SK-N-MC (cell line): Measurements from ENCODE around the gene LRRC43.

Source experiments
- EZH2 ChIP-seq: fragments of 200-600 bp; sonication (generic); IDR thresholded peaks from one replicate; pipeline ENCODE4 v1.6.1; 2017; ENCODE audit warnings: antibody characterized with exemption
- POLR2AphosphoS5 ChIP-seq: IDR thresholded peaks from 2 replicates; pipeline ENCODE4 v1.6.1; 2012; ENCODE audit warnings: mild to moderate bottlenecking, low read depth, low read length, borderline replicate concordance

DNA sequence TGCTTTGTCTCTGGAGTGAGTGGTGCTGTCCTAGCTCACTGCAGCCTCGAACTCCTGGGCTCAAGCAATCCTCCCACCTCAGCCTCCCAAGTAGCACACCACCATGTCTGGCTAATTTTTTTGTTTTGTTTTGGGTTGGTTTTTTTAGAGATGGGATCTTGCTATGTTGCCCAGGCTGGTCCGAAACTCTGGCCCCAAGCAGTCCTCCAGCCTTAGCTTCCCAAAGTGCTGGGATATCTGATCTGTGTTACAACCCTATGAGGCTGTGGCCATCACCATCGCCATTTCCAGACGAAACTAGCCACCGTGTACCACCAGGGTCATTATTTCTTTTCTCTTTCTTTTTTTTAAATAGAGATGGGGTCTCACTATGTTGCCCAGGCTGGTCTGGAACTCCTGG lies 11.5 kb upstream of the LRRC43 start:
- TF ChIP-seq EZH2 (no peak), POLR2AphosphoS5 (no peak)
